ENCODE measurements around the gene TMEM245.
"Not testable (repeated sequence)": the region's sequence is repeated elsewhere in the genome, so short reads cannot be mapped to it uniquely, and the experiment has no call there.

The TMEM245 gene

DNA sequence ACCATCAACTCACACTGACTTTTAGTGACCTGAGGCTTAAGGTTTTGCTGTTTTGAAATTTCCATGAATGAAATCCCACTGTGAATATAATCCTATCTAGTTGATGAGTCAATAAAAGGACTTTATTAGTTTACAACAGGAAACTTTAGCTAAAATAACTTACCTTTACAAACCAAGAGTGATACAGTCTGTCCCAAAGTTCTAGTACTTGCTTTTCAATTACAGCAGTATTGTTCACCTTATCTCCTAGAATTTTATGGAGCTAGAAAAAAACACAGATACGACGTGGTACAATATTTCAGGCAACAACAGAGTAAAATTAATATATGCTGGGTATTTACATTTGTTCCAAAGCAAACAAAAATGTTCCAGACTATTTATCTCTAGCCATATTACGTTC is 59.6 kb downstream of the TMEM245 start:
- FAIRE-seq, result no peak

DNA sequence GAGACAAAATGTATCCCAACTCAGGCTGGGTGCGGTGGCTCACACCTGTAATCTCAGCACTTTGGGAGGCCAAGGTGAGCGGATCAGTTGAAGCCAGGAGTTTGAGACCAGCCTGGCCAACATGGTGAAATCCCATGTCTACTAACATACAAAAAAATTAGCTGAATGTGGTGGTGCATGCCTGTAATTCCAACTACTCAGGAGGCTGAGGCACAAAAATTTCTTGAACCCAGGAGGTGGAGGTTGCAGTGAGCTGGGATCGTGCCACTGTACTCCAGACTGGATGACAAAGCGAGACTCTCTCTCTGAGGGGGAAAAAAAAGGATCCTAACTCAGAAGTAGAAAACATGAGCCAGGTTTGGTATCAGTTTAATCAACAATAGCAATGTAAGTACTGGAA is 66.6 kb downstream of the TMEM245 start:
- not testable (repeated sequence) for FAIRE-seq

DNA sequence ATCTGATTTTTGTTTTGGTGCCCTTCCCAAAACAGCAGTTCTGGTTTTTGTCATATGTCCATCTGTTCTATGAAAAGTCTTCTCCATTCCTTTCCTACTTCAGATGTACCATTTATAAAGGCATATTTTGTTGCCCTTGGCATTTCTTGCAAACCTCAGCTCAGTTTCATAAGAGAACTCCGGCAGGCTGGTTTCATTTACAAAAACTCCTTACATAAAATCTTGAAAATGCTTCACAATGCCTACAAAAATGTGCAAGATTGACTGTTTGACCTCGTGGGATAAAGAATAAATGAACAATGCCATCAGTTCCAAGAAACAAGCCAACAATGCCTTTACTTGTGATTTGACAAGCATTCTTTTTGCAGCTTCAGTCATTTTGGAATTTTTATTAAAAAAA is 67.3 kb downstream of the TMEM245 start:
- no peak for FAIRE-seq

DNA sequence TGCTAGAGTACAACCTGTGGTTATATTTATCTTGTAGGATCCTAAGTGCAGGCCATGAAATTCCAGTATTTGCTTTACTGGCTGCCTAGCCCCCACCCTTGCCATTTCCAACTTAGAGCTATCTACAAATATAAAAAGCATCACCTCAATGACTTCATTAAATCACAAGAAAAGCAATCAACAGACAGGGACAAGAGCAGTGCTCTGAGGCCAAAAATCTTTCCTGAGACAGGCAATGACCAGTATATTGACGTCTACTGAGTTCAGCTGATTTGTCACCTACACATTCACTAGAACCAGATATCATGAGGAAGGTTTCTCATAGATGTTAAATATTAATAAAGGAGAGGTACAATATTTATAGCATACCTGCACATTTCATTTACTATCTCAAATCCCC is 68.0 kb downstream of the TMEM245 start:
- no peak for FAIRE-seq

DNA sequence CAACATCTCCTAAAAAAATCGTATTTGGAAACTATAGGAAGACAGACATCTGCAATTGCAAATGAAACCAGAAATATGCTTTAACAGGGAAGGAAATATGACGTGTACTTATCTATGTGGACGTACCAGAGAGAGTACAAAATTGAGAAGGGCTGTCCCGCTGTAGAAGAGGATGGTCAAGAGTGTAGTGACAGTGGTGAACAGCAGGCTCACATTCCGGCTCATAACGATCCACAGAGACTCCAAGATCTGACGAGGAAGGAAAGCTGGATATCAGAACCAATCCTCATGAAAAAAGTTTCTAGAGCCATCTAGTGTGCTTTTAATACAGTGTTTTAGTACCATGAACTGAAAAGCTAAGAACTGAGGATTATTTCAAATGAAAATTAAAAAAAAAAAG is 69.3 kb downstream of the TMEM245 start:
- no peak for FAIRE-seq

DNA sequence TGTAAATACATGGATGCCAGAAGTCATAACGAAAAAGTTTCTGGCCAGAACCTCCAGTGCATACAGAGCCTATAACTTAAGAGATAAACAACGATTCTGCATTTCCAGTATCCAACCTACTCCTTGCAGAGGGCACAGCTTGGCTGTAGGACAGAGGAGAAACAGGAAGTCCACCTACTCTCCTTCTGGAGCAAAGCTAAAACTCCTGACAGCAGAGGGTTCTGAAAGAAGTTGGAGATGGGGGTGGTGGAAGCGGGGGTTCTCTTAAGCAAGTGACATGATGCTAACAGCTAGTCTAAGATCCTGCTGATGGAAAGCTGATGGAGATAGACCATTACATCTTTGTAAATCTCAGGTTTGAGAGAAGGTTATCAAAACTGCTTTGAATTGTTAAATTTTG is 70.9 kb downstream of the TMEM245 start:
- FAIRE-seq, result no peak

DNA sequence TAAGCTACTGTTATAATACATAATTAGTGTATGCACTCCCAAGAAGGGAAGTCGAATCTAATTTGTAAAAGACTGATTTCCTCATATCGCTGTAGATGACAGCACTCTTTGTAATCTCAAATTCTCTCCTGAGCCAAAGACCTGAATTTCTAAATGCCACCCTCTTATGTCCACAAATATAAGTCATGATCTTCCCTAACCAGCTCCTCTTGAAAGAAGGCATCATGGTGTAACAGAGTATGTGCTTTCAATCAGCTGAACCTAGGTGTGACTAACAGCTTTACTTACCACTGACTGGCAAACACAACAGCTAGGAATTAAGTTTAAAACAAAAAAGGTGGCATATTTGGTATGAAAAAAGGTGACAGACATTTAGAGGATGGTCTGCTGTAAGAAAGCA is 72.5 kb downstream of the TMEM245 start:
- no peak for FAIRE-seq

DNA sequence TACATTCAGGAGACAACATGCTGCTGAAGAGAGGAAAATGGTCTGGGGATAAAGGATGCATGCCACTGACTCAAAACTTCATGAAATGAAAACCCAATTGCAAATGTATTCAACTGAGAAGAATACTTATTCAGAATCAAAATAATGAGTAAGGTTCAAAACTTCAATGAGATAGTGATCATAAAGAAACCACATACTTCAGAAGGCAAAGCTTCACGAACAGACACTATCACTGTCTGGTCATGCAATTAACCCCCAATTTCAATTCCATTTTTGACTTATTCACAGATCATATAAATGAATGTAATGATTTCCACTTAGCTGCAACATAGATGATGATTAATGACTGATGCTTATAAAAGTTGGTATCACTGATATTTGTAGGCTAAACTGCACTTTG is 73.4 kb downstream of the TMEM245 start:
- FAIRE-seq, result no peak

DNA sequence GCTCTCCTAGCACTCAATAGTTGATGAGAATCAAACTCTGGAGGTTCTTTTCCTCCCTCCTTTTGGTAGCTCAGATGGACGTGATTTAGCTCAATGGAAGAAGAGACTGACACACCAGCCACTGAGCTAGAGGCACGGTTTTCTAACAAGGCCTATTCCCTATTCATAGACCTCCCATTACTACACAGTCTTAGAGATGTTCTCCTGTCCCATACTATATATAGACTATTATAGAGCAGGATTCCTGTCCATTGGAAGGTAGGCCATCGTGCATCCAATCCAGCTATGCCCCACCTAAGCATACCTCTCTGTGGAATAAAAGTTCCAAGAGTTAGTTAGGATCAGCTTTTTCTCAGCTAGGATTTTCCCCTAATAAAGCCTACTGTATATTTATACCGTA is 76.2 kb downstream of the TMEM245 start:
- FAIRE-seq, result no peak

DNA sequence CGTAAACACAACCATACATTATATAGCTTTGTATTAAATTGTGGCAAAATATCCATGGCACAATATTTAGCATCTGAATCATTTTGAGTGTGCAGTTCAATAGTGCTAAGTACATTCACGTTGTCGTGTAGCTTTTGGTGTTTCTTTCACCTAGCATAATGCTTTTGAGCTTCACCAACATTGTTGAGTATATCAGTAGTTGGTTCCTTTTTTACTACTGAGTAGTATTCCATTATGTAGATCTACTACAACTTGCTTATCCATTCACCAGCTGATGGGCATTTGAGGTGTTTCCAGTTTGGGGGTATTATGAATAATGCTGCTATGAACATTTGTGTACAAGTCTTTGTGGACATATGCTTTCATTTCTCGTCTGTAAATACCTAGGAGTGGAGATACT is 79.2 kb downstream of the TMEM245 start:
- no peak for FAIRE-seq

DNA sequence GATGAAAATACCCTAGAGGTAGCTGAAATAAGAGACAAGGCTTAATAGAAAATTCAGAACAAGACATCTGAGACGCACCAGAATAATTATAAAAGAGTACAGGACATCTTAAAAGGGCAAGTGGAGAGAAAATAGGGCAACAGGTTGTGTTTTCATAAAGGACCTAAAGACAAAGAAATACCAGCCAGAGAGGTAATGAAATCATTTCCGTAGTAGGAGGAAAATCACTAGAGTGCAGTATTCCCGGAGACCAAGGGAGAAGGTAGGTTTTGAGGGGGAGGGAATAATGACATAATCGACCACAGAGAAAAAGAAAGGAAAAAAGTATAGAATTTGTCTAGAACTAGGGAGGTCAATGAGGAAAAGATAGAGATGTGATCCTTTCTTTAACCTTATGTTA is 80.2 kb downstream of the TMEM245 start:
- FAIRE-seq, result no peak

DNA sequence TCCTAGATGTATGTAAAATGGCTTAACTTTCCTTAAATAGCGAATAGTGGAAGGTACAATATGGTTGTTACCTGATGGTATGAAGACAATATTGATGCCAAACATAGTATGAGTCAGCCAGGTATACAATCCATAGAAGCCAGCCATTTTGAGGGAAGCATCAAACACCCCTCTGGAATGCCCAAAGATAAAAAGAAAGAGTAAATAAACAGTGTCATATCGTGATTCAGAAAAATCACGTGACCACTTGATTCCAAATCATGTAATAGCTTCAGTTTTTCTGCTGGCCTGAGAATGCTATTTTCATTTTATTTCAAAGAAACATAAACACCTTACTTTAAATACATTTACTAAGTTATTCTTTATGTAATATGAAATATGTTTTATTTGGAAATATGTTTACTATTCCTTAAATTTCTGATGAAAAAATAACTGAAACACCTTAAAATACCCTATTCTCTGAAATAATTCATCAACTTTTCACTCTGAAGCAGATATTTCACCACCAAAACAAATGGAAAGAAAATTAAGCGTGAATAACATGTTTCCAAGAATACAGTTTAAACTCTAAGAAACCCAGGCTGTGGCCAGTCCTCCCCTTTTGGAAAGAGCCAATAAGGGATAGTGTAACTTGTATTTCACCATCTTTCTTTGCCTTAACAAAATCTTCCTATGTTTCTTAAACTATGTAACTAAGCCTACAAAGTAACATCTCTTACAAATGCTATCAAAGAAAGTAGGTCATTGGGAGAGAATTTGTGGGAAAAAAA is 81.6 kb downstream of the TMEM245 start:
- no peak for FAIRE-seq

DNA sequence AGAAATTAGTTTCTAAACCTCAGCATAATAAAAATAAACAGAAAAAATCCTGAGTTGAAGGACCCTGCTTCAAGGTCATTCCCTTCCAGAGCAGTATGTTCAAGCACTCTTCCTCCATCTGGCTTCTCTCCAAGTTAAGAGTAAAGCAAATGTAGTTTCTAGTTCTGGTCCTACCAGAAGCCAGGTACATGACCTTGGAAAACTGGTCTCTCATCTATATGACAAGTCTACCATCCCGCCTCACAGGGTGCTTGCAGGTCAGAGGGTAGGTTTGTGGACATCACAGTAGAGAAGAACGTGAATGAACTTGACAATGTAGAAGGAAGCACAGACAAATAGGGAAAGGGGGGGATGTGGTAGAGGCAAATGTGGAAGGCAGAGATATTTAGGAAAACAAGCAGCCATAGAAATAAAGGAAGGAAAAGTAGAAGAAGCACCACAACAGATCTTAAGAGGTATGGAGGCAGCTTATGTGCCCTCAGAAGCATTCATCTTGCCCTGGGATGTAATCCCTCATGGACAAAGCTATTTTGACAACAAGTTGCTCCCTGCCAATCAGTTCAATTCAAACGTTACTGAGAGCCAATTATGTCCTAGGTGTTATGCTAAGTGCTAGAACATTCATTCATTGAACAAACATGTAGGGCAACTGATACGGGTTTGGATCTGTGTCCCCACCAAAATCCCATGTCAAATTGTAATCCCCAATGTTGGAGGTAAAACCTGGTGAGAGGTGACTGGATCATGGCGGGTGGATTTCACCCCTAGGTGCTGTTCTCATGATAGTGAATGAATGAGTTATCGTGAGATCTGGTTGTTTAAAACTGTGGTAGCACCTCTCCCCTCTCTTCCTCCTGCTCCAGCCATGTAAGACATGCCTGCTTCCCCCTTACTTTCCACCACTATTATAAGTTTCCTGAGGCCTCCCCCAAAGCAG is 82.7 kb downstream of the TMEM245 start:
- no peak for FAIRE-seq

DNA sequence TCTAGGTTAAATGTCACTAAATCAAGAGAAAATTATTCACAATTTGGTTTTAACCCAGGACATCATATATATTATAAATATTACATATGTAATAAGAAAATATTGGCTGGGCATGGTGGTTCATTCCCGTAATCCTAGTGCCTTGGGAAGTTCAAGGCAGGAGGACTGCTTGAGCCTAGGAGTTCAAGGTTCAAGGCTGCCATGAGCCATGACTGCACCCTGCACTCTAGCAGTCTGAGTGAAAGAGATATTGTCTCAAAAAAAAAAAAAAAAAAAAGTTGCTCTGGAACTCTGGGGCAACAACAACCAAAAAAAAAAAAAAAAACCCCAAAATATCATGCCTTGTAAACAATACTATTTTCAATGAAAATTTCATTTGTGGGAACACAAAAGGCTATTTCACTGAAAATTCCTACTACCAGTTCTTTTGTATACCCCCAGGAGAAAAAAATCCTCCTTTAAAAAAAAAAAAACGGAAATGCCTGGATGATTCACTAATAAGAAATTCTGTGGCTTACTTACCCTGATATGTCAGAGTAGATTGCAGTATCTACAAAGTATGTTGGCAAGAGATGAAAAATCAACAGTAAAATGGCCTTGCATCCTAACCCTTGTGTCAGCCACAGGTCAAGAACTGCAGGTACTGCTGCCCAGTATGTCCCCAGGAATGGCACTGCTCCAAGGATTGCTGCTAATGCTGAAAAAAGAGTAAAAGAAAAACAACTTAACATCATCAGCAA is 83.9 kb downstream of the TMEM245 start:
- FAIRE-seq, result no peak

DNA sequence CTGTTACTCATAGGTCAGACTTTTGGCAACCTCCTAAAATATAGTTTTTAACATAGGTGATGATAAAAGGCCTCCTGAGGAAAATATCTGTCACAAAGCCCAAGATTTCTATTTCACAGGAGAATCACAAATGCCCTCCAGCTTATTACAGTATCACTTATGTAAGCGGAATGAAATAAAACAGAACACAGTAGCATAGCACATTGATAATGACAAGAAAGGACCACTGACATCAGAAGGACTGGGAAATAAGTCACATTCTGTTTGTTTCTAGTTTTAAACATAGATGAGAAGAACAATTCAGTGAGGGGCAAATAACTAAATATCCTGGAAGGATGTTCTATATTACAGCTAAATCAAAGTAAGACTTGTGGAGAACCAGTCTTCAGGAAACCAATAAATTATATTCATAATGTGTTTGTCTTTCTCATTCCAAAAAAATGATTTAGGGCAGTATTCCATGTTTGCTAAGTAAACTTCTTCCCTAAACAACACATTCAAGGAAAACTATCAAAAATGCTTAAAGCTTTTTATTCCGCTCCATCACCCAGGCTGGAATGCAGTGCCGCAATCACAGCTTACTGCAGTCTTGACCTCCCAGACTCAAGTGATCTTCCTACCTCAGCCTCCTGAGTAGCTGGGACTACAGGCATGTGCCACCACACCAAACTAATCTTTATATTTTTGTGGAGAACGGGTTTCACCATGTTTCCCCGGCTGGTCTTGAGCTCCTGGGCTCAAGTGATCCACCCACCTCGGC is 85.6 kb downstream of the TMEM245 start:
- no peak for FAIRE-seq

DNA sequence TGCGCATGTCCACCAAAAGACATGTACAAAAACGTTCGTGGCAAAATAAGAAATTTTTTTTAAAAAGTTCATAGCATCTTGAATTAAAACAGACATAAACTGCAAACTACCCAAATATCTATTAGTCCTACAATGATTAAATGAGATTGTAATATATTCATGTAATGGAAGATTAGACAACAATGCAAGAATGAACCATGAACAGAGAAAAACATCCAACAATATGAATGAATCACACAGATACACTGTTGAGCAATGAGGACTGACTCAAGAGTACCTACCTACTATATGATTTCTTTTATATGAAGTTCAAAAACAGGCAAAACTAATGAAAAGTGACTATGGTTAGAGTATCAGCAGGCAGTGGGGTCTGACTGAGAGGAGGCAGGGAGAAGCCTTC is 88.5 kb downstream of the TMEM245 start:
- FAIRE-seq, result no peak

DNA sequence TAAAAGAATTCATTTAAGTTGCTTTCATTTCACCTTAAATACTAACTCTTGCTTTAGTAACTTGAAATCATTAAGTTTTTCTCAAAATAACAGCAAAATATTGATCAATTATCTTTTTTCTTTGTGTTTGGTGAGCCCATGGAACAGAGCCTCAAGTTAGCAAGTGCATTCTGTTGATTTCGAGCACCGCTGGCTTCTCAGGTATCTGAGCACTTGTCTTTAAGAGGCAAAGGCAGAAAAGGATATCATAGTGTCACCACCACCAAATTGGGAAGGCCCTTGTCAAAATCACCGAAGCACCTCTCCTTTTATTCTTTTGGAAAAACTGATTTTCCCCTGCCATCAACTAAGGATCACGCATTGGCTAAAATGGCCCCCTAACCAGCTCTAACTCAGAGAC is 89.3 kb downstream of the TMEM245 start:
- no peak for FAIRE-seq

DNA sequence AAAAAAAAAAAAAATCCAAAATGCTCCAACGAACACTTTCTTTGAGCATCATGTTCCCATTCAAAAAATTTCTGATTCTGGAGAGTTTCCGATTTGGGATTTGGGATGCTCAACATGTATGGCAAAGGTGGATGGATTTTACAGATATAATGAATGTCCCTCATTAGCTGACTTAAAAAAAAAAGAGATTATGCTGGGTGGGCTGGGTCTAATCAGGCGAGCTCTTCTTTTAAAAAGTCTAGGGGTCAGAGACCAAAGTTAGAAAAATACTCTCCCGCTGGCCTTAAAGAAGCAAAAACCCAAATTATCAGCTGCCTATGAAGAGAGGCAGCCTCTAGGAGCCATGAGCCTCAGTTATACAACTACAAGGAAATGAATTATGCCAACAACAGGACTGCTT is 91.3 kb downstream of the TMEM245 start:
- no peak for FAIRE-seq

DNA sequence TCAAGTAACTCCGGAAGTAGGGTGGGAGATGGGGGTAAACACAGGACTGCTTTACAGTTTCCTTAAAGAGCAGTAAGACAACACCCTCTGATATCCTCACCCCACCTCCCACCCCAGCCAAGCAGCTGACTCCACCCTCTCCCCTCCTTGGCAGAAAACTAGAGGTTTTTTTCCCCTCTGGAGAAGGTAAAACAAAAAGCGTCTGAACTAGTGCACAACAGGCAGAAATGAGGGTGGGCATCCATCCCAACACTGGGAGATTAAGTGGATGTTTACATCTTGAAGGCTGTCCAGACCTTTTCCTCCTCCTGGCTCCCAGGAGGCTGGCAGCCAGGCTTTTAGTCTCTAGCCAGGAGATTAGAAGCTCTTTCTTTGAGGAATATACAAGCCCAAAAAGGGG is 92.6 kb downstream of the TMEM245 start:
- no peak for FAIRE-seq

DNA sequence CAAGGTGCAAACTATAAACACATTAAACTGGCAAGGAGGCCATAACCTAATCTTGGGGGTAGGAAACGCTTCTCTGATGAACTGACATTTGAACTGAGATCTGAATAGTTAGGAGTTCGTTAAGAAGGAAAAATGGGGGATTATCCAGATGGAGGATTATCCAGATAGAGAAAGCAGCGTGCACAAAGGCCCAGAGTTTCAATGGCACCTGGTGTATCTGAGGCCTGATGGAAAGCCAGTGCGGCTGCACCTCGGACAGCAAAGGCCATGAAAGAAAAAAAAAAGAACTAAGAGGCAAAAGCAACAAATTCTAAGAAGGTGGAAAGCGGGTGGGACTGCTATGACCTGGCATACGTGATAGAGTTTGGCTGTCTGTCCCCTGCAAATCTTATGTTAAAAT is 93.4 kb downstream of the TMEM245 start:
- no peak for FAIRE-seq

DNA sequence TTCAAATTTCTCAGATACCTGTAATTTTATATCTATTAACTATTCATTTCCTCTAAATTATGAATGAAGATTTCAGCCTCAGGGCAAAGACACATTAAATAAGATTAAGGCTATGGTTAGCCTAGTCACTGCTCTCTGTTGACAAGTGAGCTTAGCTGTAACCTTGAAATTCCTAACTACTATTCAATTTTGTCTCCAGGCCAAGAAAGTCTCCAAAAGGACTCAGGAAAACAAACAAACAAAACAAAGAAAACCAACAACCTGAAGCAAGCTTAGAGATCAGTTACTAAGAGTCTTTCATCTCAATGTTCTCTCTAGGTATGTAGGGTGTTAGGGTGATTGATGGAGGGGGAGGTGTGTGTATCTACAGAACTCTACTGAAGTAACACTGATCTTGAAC is 96.9 kb downstream of the TMEM245 start:
- FAIRE-seq, result no peak

DNA sequence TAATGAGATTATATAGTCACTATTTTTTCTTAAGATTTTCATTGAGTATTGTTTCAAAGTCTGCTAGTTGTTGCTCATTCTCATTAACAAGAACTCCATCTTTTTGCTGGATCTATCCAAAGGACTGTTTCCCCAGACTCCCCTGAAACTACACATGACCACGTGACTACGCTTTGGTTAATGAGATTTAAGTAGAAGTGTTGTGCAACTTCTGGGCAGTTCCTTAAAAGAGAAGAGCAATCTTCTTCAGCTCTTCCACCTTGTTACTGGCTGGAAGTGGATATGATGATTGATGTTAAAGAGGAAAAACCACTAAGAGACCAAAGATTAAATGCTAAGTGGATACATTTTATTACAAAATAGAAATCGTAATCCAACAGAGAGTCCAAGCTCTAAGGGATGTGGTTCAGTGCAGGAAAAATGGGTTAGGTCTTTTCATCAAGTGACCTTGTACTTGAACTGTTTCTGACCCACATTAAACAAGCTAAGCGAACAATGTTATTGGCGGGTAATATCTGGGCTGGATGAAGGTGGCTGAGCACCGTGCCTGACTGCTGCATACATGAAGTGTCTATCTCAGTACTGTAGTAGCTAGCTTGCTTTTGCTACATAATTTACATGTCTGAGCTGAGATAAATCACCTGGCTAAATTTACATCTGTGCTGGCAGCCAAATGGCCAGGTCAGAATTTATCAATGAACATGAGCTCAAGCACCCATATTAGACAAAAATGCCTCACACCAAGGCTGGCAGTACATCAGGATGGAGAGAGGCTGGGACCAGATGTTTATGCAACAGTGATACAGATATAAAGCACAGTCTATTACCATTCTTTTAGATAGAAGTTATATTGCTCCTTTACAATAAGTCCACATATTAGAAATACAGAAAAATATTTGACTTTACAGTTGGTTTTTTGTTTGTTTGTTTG is 98.9 kb downstream of the TMEM245 start:
- no peak for FAIRE-seq

Measured in G401.6 (cell line).